KOPT-K1 (cell line): ENCODE data around the gene FBXO46.
"Not testable (repeated sequence)": the region's sequence is repeated elsewhere in the genome, so short reads cannot be mapped to it uniquely, and the experiment has no call there.

Experiments
- H3K27ac ChIP-seq: fragments of 200-600 bp; sonication (generic); 2 replicates; pipeline ENCODE4 v1.5.1; 2016; ENCODE audit warnings: antibody characterized with exemption, mild to moderate bottlenecking, low read depth, low read length; ENCODE audit not compliant: poor library complexity, severe bottlenecking
- H3K36me3 ChIP-seq: fragments of 200-600 bp; sonication (generic); 2 replicates; pipeline ENCODE4 v1.5.1; 2017; ENCODE audit warnings: antibody characterized with exemption, mild to moderate bottlenecking, low read length, moderate library complexity; ENCODE audit not compliant: insufficient read depth
- H3K9me3 ChIP-seq: fragments of 200-600 bp; sonication (generic); 2 replicates; pipeline ENCODE4 v1.5.1; 2017; ENCODE audit warnings: antibody characterized with exemption, low read length, mild to moderate bottlenecking; ENCODE audit not compliant: insufficient read depth, poor library complexity, severe bottlenecking

The FBXO46 gene

DNA sequence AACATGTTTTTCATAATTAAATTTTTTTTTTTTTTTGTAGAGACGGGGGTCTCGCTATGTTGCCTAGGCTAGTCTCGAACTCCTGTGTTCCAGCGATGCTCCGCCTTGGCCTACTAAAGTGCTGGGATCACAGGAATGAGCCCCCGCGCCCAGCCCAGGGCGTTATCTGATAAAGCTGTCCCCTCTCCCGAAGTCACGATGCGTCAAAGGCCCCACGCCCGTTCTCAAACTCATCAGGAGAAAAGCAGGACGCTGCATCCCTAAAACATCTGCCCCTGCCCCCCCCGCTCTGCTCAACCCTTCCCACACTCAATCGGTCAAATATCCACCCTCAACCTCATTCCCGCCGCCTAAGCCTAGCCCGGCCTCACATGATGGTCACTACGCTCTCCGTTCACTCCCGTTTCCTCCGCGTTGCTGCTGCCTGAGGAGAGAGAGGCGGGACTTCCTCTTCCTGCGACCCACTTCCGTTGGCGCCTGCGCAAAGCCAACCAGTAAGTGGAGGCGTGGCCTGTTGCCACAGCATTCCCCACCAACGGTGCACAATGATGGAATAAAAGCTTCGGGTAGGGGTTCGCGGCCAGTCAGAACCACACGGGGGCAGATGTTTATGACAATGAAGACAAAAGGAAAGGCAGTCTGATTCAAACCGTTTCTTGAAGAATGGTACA lies 39.0 kb downstream of the FBXO46 start, which contains the start of gene SNRPD2:
TSS of gene SNRPD2 (minus strand) at position 438 of the 671 bp plus-strand sequence. CDS start at position 373, 65 bp downstream.
- Histone ChIP-seq H3K27ac (peak within 1 kb of the TSS; percentile 76), H3K9me3 (no peaks in the 10 kb centered on the region), H3K36me3 (peaks cover 54% of the 10 kb centered on the region)

DNA sequence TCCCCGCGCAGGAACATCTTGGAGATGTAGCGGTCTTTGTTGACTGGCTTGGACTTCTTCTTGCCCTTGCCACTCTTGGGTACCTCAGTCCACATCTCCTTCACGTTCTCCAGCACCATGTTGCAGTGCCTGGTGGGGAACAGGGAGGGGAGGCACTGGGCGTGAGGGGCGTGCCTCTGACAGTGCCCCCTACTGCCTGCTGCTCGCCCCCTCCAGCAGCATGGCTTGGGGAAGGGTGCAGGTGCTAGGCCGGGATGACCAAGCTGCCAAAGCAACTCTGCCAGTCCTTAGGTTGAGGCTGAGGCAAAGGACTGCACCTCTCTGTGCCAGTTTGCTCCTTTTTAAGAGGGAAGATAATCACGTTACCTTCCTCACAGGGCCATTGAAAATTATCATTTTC lies 43.1 kb downstream of the FBXO46 start:
- Histone ChIP-seq H3K27ac (no peak overlapping the region), H3K36me3 (peaks cover 72% of the 10 kb centered on the region), H3K9me3 (no peaks in the 10 kb centered on the region)

DNA sequence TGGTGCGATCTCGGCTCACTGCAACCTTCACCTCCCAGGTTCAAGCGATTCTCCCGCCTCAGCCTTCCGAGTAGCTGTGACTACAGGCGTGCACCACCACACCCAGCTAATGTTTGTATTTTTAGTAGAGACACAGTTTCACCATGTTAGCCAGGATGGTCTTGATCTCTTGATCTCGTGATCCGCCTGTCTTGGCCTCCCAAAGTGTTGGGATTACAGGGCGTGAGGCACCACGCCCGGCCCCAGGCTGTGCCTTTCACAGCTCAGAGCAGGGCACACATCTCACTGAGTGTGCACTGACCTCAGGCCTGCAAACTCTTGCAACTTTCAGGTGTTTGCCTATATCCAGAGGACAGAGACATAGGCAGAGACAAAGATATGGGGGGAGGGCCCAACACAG lies 45.7 kb downstream of the FBXO46 start:
- not testable (repeated sequence) for H3K9me3 ChIP-seq, H3K27ac ChIP-seq
- peaks cover 72% of the 10 kb centered on the region for H3K36me3 ChIP-seq

DNA sequence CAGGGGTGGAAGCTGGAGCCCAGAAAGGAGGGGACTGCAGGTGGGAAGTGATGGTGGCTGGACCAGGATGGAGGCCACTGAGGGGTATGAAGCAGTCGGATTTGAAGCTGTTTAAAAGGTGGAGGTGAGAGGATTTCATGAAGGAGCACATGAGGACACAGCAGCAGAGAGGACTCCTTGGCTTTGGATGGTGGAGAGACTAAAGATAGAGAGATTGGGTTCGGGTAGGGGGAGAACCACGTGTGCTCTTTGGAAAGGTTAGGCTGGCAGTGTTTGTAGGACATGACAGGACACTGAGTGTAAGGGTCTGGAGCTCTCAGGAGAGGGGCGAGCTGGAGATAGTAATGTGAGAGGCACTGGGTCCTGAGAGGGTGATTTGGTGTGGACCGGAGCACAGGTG lies 47.8 kb downstream of the FBXO46 start:
- H3K27ac ChIP-seq, result no peak overlapping the region
- H3K9me3 ChIP-seq, result no peaks in the 10 kb centered on the region
- peaks cover 52% of the 10 kb centered on the region for H3K36me3 ChIP-seq

DNA sequence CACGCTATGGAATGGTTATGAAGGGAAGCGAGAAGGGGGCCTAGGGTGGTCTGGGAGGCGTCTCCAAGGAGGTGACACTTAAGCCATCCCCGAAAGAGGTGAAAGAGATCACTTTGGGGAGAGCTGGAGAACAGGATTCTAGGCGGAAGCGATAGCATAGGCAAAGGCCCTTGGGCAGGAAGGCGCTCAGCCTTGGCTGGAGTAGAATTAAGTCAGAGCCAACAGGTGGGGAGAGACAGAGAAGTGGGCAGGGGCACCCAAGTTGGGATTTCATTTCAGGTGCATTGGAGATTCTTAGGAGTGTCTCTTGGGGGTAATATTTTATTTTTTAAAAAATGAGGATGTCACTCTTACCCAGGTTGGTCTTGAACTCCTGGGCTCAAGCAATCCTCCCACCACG lies 48.6 kb downstream of the FBXO46 start:
- no peaks in the 10 kb centered on the region for H3K9me3 ChIP-seq
- peak overlapping the region; percentile 22 for H3K27ac ChIP-seq
- peaks cover 45% of the 10 kb centered on the region for H3K36me3 ChIP-seq

DNA sequence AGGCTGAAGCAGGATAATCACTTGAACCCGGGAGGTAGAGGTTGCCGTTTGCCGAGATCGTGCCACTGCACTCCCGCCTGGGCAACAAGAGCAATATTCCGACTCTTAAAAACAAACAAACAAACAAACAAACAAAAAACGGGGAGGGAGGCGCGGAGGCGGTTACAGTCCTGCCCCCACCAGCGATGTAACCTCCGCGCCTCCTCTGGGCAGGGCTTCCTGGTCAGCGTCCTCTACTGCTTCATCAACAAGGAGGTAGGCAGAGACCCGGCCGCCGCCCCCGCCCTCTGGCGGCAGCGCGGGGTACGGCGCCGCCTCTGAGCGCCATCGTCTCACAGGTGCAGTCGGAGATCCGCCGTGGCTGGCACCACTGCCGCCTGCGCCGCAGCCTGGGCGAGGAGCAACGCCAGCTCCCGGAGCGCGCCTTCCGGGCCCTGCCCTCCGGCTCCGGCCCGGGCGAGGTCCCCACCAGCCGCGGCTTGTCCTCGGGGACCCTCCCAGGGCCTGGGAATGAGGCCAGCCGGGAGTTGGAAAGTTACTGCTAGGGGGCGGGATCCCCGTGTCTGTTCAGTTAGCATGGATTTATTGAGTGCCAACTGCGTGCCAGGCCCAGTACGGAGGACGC lies 49.2 kb downstream of the FBXO46 start:
- Histone ChIP-seq H3K9me3 (no peaks in the 10 kb centered on the region), H3K36me3 (peaks cover 38% of the 10 kb centered on the region), H3K27ac (peak overlapping the region; percentile 22)

DNA sequence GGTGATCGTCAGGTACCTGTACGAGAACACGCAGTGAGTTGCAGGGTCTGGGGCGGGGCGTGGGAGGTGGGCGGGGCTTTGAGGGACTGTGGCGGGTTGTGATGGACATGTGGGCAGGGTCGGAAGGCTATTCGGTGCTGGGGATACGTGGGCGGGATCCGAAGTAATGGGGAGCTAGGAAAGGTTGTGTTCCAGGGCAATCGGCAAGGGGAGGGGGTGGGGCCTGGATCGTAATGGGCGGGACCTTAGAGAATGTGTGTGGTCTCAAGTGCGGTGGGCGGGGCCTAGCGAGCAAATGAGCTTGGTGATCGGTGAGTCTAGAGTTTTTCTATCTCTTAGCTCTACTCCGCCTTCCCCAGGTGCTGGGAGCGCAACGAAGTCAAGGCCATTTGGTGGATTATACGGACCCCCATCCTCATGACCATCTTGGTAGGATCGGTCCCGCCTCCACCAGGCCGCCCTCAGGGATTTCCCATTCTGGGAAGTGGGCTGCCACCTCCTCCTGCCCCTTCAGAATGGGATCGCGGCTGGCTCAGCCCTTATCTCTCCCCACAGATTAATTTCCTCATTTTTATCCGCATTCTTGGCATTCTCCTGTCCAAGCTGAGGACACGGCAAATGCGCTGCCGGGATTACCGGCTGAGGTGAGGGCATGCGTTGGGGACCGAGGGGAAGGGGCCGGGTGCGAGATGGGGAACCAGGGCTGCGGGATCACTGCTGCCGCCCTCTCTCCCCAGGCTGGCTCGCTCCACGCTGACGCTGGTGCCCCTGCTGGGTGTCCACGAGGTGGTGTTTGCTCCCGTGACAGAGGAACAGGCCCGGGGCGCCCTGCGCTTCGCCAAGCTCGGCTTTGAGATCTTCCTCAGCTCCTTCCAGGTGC lies 53.1 kb downstream of the FBXO46 start:
- Histone ChIP-seq H3K9me3 (no peaks in the 10 kb centered on the region), H3K36me3 (no peaks in the 10 kb centered on the region), H3K27ac (no peak overlapping the region)

DNA sequence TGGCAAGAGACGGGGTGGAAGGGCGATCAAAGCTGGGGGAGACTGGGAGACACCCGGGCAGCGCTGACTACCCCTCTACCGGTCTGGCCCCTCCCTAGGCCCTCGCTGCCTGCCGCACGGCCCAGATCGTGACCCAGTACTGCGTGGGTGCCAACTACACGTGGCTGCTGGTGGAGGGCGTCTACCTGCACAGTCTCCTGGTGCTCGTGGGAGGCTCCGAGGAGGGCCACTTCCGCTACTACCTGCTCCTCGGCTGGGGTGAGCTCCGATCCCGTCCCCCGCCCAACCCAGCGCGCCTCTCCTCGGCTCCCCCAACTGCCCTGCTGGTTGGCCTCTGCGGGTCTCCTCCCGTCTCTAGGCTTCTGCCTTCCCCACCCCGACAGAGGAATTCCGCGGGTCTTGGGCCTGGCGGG lies 53.8 kb downstream of the FBXO46 start:
- H3K36me3 ChIP-seq, result no peaks in the 10 kb centered on the region
- no peak overlapping the region for H3K27ac ChIP-seq
- H3K9me3 ChIP-seq, result no peaks in the 10 kb centered on the region

DNA sequence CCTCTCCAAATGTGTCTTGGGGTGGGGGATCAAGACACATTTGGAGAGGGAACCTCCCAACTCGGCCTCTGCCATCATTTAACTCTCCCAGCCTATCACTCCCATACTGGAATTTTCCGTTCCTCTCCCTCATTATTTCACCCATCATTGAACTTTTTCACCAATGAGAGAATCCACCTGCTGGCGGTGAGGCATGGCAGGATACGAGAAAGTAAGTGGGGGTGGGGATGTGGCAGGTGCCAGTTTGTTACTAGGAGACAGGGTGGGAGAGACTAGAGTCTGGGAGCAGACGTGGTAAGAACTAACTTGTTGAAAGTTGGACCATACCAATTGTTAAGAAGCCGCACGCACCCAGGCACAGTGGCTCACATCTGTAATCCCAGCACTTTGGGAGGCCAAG lies 55.8 kb downstream of the FBXO46 start:
- Histone ChIP-seq H3K9me3 (no peaks in the 10 kb centered on the region), H3K36me3 (no peaks in the 10 kb centered on the region), H3K27ac (no peak overlapping the region)

DNA sequence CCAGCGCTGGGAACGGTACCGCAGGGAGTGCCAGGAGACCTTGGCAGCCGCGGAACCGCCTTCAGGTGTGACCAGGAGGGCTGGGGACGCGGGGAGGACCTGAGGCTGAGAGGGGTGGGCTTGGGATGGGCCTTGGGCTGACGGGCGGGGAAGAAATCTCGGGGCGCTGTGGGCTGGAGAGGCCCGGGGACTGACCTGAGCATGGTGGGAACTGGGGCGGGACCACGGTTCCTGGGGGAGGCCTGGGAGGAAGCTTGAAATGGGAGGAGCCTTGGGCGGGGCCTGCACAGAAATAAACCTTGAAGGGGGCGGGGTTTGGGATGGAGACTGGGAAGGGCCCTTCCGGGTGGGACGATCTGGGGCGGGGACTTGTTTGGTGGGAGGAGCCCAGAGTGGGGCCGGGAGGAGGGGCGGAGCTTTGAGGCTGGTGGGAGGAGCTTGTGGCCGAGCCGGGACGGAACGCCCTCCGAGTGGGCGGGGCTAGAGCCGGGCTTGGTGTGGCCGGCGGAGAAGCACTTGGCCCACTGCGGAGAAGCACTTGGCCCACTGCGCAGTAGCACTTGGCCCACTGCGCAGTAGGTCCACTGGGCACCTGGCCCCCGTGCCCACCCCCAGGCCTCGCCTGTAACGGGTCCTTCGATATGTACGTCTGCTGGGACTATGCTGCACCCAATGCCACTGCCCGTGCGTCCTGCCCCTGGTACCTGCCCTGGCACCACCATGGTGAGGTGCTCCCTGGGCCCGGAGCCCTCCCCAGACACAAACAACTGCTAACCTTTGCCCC lies 59.8 kb downstream of the FBXO46 start:
- H3K36me3 ChIP-seq, result no peaks in the 10 kb centered on the region
- H3K9me3 ChIP-seq, result no peaks in the 10 kb centered on the region
- H3K27ac ChIP-seq, result no peak overlapping the region

DNA sequence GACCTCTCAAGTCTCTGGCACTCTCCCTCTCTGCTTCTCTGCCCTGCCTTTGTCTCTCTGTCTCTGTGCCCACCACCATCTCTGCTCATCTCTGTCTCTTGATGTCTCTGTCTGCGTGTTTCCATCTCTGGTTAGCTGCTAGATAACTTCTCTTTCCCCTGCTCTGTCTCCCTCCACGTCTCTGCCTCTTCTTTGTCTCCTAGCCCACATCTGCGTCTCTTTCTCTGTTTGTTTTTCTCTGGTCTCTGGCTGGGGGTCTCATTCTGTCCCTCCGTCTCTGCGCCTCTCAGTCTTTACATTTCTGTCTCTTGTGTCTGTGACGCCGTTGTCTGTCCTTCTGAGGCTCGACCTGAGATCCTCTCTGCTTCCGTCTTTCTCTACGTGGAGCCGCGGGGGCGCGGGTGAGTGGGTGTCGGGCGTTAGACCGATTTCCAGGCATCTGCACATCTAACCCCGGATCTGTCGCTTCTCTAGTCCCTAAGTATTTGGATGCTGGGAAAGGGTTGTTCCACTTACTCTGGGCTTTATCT lies 62.3 kb downstream of the FBXO46 start:
- H3K27ac ChIP-seq, result no peak overlapping the region
- no peaks in the 10 kb centered on the region for H3K36me3 ChIP-seq
- H3K9me3 ChIP-seq, result no peaks in the 10 kb centered on the region

GRCh38 chr19:45667620-45668341 lies 62.9 kb downstream of the FBXO46 start, which contains the start of gene GIPR:
GIPR (plus strand) TSS chr19:45668221; CDS start chr19:45669521, 1,300 bp downstream.
- Histone ChIP-seq H3K27ac (no peak within 1 kb of the TSS), H3K9me3 (no peaks in the 10 kb centered on the region), H3K36me3 (no peaks in the 10 kb centered on the region)

DNA sequence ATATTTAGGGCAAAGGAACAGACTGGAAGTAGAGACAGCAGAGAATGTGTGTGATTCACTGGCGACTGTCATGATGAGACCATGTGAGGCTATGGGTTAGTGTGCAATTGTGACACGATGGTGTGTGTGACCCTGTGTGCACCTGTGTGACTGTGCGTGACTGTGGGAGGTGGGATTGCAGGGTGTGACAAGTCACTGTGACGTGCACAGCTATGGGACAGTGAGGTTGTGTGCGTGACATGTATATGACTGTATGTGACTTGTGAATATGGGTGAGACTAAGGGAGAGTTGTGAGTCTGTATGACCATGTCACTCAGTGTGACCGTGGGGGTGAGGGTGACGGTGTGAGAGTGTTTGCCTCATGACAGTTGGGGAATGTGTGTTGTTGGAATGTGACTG lies 66.1 kb downstream of the FBXO46 start:
- no peaks in the 10 kb centered on the region for H3K36me3 ChIP-seq
- no peak overlapping the region for H3K27ac ChIP-seq
- no peaks in the 10 kb centered on the region for H3K9me3 ChIP-seq

DNA sequence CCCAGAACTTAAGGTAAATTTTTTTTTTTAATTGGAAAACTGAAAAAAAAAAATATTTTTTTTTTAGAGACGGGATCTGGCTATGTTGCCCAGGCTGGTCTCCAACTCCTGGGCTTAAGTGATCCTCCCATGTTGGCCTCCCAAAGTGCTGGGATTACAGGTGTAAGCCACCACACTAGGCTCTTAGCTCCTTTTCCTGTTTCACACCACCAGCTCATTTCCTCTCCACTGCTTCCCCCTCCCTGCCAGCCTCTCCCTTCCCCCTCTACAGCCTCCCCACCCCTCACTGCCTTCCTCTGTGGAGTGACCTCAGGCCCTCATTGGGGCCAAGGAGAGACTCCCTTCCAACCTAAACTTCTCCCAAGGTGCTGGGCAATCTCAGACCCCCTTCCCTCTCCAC lies 66.9 kb downstream of the FBXO46 start:
- Histone ChIP-seq H3K36me3 (no peaks in the 10 kb centered on the region), H3K27ac (no peak overlapping the region), H3K9me3 (no peaks in the 10 kb centered on the region)
